NB4 (cell line): ENCODE results near the gene DCUN1D2.

ENCODE experiments used
- MAX ChIP-seq: IDR thresholded peaks from 2 replicates; pipeline ENCODE4 v1.6.1; 2011; ENCODE audit warnings: low read depth, low read length
- MYC ChIP-seq: IDR thresholded peaks from 2 replicates; pipeline ENCODE4 v1.6.1; 2011; ENCODE audit warnings: low read depth, low read length
- POLR2A ChIP-seq: IDR thresholded peaks from 2 replicates; pipeline ENCODE4 v1.6.1; 2011; ENCODE audit warnings: mild to moderate bottlenecking; ENCODE audit not compliant: insufficient read length; ENCODE audit errors: extremely low read depth
- TF ChIP-seq, protein P1 (sequence below): IDR thresholded peaks from one replicate; pipeline ENCODE4 v1.5.1; 2012; ENCODE audit warnings: low read depth, low read length

- TF ChIP-seq, protein P1, sequence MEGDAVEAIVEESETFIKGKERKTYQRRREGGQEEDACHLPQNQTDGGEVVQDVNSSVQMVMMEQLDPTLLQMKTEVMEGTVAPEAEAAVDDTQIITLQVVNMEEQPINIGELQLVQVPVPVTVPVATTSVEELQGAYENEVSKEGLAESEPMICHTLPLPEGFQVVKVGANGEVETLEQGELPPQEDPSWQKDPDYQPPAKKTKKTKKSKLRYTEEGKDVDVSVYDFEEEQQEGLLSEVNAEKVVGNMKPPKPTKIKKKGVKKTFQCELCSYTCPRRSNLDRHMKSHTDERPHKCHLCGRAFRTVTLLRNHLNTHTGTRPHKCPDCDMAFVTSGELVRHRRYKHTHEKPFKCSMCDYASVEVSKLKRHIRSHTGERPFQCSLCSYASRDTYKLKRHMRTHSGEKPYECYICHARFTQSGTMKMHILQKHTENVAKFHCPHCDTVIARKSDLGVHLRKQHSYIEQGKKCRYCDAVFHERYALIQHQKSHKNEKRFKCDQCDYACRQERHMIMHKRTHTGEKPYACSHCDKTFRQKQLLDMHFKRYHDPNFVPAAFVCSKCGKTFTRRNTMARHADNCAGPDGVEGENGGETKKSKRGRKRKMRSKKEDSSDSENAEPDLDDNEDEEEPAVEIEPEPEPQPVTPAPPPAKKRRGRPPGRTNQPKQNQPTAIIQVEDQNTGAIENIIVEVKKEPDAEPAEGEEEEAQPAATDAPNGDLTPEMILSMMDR: no peak
- no peak for TF ChIP-seq POLR2A
- TF ChIP-seq MYC: no peak
- no peak for TF ChIP-seq MAX
Observed at GRCh38 chr13:113506871-113507388, 16.4 kb upstream of the DCUN1D2 start.
